Measurements from ENCODE around the gene TMEM178B.

TMEM178B gene

GRCh38 chr7:141430455-141431139, 356.7 kb downstream of the TMEM178B start:
- DNase-seq (ENCODE audit: low spot score) = no peak

DNA sequence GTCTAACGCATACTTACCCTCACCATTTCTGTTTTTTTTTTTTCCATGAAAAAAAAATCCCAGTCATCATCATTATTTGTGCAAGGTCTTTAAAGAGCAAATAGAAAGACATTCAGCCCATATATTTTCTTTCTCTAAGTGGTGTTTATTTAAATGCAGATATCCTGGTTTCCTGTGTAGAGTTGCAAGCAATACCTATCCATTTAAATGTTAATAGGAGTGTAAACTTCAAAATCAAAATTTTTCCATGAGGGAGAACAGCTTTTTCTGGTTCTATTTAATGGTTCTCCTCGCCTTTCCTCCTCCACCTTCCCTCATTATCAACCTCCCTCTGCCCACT, 357.2 kb downstream of the TMEM178B start:
- no peak for DNase-seq (ENCODE audit: low spot score)

GRCh38 chr7:141431711-141432110, 357.8 kb downstream of the TMEM178B start:
- DNase-seq (ENCODE audit: low spot score) = no peak

DNA sequence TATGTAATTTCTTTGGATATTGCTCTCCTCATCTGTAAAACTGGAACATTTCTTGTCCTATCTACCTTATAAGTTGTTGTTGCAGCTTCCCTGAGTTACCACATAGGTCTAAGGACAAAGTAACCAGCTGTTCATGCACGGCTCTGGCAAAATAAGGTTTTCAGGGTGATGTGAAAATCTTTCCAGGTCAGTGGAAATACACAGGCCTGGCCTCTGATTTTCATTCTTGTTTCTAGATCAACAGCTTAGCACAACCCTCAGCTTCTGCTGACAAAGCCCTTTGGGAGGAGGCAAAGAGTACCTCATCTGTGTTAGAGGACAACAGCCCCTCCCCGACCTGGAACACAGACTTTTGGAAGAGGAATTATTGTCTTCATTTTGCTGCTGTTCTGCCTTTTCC, 359.8 kb downstream of the TMEM178B start:
- DNase-seq (ENCODE audit: low spot score) = no peak

DNA sequence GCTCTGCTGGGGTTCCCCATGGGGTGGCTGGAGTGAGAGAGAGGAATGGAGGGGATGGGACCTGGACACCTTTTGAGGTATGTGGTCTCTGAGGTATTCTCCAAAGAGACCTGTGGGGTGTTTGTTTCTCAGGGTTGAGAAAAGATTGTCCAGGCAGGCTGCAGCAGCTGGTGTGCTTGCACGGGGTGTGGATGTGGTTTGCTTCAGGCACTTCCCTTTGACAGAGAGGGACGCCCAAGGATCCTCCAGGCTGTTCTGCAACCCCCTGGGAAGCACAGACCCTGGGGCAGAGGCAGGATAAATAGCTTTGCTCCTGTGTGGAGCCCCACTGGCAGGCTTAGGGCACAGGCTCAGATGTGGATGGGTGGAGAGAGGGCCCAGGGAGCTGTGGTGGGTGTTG, 362.3 kb downstream of the TMEM178B start:
- DNase-seq (ENCODE audit: low spot score) = no peak

DNA sequence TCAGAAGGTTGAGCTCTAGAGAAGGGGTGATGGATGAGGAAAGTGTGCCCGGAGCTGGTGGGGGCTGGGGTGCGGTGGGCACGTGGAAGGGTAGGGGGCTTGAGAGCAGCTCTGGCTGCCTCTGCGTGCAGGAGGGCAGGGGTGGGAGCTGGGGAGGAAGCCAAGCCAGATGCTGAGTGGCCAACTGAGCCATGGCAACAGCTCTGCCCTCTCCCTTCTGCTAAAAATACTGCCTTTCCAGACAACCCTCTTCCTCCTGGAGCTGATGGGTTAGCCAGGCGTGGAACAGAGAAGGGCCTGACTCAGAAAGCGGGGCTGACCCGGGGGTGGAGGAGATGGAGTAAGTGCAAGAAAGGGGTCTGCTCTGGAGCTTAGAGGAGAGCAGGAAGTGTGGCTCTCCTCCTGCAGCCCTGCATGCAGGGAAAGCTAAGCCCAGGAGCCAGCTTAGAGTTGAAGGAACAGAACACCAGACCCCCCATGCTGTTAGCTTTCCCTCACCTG, 362.8 kb downstream of the TMEM178B start:
- no peak for DNase-seq (ENCODE audit: low spot score)

DNA sequence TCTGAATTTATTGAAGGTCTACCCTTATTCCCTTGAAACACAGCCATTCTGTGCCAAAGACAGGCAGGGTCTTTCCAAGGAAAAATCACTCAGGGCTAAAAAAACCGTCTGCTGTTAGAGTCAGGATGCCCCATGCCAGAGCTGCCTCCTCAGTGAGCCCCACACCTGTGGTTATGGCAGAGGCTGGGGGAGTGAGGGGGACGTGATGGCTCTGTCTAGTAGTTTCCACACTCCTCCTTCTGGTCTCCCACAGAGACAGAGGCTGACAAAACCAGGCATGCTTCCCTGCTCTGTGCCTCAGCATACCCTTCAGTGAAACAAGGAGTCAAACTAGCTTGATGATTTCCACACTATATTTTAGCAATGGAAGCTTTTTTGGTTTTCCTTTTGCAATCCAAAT, 365.3 kb downstream of the TMEM178B start:
- DNase-seq (ENCODE audit: low spot score) = no peak

DNA sequence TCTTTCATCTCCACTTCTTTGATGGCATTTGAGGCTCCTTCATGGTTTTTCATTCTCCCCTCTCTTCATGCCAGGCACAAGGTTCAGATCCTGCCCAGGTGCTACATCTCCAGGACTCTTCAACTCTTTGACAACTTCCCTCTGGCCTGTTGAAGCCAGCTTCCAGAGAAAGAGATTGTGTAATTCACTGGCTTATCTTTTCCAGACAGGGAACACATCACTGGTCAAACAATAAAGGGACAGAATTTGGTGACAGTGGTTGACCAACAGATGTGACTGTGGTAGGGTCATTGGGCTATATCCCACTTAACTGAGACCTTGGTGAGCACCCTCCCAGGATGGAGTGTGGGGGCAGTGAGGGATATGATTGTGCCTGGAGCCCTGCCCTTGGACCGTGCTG, 365.9 kb downstream of the TMEM178B start:
- no peak for DNase-seq (ENCODE audit: low spot score)

- no peak for DNase-seq (ENCODE audit: low spot score)
Measured at GRCh38 chr7:141441837-141442627, 368.2 kb downstream of the TMEM178B start.

GRCh38 chr7:141442781-141443180, 368.9 kb downstream of the TMEM178B start:
- DNase-seq (ENCODE audit: low spot score) = no peak

DNA sequence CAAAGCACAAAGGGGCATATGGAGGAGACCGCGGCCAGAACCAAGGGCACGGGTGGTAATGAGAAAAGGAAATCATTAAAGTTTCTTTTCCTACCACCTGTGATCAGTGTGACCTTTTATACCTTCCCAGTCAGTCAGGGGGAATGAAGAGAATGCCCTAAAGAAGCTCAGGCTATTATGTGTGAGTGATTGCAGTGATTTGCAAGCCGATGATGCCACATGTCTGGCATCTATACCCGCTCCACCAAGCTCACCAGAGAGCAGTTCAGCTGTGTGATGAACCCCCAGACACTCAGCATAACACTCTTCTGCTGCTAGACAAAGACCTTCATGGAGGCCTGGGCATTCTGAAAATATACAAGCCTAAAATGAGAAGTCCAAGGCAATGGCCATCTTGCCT, 371.1 kb downstream of the TMEM178B start:
- DNase-seq (ENCODE audit: low spot score) = no peak

GRCh38 chr7:141451232-141451631, 377.4 kb downstream of the TMEM178B start:
- DNase-seq (ENCODE audit: low spot score) = no peak

GRCh38 chr7:141452911-141453310, 379.0 kb downstream of the TMEM178B start:
- no peak for DNase-seq (ENCODE audit: low spot score)

- no peak for DNase-seq (ENCODE audit: low spot score)
Measured at GRCh38 chr7:141454338-141454737, 380.5 kb downstream of the TMEM178B start.

DNA sequence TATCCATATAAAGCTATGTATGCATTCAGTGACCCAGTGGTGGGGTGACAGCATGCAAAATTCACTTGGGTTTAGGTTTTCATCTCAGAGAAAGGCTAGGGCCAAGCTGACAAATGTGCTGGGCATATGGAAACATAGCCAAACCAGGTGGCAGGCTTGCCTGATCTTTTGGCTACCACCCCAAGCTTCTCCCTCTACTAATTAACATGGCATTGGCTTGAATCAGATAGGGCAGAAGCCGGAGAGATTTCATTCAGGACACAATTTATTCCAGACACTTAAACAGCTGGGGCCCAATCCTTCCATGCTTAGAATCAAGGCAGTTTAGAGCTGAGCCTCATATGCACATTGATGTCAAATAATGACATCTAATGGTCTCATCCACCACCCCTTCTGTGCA, 381.9 kb downstream of the TMEM178B start:
- DNase-seq (ENCODE audit: low spot score) = no peak

- DNase-seq (ENCODE audit: low spot score) = no peak
Measured at GRCh38 chr7:141456298-141456697, 382.4 kb downstream of the TMEM178B start.

DNA sequence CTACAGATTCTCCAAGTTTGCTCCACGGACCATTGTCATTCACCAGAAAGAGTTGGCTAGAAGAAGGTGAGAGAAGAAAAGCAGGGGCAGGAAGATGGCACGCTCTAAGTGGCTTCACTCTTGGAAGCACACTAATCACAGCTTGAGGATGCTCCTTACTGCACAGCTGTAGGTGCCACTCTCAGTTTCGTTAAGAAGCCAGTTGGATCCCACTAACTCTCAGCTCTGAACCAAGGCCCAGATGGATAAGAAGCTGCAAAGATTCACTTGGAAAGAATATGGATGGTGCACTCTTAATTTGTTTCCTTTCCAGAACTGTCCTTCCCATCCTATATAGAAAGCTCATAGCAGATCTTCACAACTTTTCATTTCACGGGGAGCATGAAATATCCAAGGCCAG, 382.8 kb downstream of the TMEM178B start:
- no peak for DNase-seq (ENCODE audit: low spot score)

DNA sequence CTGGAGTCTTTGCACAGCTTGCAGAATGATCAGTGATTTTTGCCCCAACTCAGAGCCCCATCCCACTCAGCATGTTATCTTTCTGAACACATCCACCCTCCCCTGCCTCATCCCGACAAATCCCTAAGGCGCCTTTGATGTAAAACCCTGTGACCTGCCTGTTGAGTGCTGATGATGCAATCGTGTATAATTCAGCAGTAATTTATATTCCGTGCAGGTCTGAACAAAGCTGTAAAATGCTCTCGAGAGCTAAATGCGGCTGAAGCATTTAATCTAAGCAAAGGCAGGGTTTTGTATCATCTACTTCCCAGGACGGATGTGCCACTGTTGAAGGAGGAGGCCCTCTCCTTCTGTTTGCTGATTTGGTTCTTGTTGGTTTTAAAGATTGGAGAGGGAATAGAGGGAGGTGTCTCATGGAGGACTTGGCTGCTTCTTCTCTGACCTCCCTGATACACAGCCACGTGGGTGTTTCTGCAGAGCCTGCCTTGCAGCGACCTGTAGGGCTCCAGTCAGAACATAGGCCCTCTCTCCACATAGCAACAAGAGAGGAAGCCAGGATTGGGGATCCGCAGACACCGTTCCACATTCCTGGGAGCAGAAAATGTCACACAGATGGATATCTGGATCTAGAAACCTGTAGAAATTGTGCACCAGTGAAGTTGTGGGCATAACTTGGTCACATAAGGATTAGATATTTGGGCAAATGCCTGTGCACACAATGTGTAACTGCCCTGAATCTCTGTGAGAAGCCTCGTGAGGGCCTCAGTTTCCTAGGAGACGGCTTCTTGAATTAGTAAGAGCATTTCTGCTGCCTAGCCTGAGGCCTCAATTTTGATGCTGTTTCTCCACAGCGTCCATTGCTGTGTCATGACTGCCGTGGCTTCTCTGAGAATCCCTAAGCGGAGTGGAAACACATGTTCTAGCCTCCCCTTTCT, 387.2 kb downstream of the TMEM178B start:
- no peak for DNase-seq (ENCODE audit: low spot score)

GRCh38 chr7:141461924-141462323, 388.1 kb downstream of the TMEM178B start:
- DNase-seq (ENCODE audit: low spot score) = no peak

DNA sequence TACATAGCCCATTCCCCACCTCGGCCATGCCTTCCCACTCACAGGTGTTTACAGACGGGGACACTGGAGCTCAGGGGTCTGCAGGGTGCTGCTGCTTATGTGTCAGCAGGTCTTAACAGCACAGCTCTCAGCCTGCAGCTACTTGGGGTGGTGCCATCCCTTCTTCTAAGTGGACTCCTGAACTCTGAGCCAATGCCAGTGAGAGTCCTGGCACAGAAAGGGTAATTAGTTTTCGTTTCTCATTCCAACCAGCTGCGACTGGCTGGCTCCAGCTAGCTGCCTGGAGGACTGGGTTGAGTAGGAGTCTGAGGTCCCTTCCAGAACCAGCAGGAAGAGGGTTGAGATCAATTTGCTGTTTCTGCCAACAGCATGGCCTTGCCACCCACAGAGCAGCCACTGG, 389.1 kb downstream of the TMEM178B start:
- no peak for DNase-seq (ENCODE audit: low spot score)

- DNase-seq (ENCODE audit: low spot score) = no peak
Measured at GRCh38 chr7:141463986-141464385, 390.1 kb downstream of the TMEM178B start.

GRCh38 chr7:141464551-141464950, 390.7 kb downstream of the TMEM178B start:
- no peak for DNase-seq (ENCODE audit: low spot score)

Measured in D341Med (cell line).